Measurements from ENCODE around the gene DIABLO. TPM values are rescaled to one million over a fixed set of nuclear protein-coding genes. Genes with fewer than 3 reads are reported as not detected.
"Not testable (repeated sequence)": the region's sequence is repeated elsewhere in the genome, so short reads cannot be mapped to it uniquely, and the experiment has no call there.

The DIABLO gene
- polyA plus RNA-seq, 1 donor, result 28.1 TPM

GRCh38 chr12:122189626-122190475 is 36.0 kb downstream of the DIABLO start:
- no peak for DNase-seq

DNA sequence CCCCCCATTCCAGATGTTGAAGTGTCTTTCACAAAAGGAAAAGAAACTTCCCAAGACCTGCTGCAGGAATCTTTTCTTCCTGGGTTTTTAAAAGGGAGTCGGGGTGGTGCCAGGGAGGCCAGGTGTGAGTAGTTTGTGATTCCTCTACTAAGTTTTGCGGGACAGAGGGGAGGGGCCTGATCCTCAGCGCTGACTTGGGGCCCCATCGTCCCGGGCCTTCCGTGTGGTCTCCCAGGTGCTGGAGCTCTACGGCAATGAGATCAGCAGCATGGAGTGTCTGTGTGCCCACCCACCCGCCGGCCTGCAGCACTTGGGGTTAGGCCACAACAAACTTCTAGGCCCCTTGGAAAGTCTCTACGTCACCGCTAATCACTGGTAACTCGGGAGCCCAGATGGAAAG is 38.4 kb downstream of the DIABLO start:
- DNase-seq, result no peak

GRCh38 chr12:122185494-122186082 is 40.3 kb downstream of the DIABLO start:
- DNase-seq, result no peak

DNA sequence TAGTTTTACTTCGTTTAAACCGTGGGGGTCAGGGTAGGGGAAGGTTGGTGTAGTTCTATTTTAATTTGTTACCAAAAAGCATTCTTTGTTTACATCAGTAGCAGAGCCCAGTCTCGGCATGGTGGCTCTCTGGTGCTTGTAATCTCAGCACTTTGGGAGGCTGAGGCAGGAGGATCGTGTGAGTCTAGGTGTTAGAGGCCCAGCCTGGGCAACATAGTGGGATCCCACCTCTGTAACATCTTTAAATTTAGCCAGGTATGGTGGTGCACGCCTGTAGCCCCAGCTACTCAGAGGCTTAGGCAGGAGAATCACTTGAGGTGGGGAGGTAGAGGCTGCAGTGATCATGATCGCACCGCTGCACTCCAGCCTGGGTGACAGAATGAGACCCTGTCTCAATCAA is 40.8 kb downstream of the DIABLO start:
- DNase-seq, result no peak

DNA sequence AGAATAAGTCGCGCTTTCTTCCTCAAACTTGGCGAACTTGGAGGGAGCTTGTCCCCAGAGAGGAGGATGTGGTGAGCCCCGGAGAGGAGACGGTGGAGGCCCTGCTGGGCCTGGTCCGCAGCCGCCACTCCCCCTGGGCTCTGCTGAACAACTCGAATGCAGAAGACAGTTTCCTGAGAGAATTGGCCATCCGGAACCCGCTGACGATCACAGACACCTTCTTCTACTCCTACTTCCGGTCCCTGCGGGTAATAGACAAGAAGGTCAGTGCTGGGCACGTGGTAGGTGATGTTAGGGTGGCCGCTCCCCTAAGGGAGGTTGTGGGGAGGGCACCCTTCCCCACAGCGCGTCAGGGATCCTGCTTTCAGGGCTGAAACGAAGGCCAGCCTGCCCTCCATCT is 41.3 kb downstream of the DIABLO start:
- DNase-seq, result no peak

- DNase-seq, result no peak
Measured at GRCh38 chr12:122183588-122183940, 42.3 kb downstream of the DIABLO start.

DNA sequence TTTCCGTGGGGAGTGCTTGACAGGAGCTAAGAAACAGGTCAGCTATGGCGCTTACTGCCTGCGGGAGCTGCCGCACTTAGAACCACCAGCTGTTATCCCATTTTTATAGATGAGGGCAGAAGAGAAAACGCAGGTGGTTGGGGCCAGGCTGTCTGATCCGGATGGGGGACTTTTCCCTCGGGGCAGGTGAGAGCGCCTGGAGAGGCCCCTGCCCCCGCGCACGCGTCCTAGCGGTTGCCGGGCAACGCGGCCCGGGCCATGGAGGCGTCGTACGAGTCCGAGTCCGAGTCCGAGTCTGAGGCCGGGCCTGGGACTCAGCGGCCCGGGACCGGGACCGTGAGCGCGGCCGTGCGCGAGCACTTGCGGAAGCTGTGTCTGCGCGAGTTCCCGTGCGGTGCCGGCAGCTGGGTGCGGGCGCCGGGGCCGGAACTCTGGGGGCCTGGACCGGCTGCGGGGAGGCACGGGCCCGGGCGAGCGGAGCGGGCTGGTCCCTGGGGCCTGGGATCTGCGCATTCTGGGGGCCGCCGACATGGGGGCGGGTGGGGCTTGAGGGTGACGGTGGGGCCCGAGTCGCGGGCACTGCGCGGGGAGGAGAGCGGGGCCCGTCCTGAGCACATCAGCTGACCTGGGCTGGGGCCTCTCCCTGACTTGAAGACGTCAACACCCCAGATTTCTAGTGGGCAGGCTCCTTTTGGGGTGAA is 42.8 kb downstream of the DIABLO start, which contains the start of gene LRRC43:
Gene LRRC43, plus strand, starts transcription at position 237 of the 701 bp plus-strand sequence. Its CDS starts 22 bp downstream, at position 259.
- DNase-seq, result peak; percentile 28

DNA sequence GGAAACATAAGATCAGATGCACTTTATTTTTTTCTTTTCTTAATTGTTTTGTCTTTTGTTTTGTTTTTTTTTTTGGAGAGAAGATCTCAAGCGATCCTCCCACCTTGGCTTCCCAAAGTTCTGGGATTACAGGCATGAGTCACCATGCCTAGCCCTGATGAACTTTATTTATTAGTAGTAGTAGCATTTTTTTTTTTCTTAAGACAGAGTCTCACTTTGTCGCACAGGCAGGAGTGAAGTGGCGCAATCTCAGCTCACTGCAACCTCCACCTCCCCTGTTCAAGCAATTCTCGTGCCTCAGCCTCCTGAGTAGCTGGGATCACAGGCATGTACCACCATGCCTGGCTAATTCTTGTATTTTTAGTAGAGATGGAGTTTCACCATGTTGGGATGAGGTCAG is 49.4 kb downstream of the DIABLO start:
- DNase-seq, result not testable (repeated sequence)

DNA sequence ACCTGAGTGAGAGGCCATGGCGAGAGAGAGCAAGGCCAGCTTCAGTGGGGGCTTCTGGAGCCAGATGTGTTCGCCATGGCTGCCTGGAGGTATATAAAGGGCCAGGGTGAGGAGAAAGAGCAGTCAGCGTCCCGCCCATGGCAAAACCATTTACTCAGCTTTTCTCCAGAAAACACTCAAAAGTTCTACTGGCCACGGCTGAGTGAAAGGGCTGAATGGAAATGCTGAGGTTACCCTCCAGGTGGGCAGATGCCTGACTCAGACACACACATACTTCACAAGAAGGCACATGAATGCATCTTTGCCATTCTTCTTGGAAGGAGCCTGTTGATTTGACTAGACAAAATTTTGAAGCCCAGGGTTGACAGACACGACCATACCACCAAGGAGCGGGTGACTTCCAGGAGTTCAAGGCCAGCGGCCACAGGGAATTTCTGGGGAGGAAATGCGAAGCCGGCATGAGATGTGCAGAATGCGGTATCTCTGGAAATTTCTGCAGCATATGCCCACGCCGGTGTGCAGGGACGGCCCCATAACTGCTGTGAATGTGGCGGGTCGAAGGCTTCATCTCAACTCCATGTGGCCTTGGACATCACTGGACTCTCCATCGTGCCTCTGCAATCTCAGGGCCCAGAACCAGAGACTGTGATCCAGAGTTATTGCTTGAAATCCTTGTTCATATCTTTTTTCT is 51.6 kb downstream of the DIABLO start, which contains the start of gene IL31:
Gene IL31, minus strand, starts transcription at position 67 of the 691 bp plus-strand sequence. Its CDS starts 49 bp downstream, at position 18.
- DNase-seq, result no peak

DNA sequence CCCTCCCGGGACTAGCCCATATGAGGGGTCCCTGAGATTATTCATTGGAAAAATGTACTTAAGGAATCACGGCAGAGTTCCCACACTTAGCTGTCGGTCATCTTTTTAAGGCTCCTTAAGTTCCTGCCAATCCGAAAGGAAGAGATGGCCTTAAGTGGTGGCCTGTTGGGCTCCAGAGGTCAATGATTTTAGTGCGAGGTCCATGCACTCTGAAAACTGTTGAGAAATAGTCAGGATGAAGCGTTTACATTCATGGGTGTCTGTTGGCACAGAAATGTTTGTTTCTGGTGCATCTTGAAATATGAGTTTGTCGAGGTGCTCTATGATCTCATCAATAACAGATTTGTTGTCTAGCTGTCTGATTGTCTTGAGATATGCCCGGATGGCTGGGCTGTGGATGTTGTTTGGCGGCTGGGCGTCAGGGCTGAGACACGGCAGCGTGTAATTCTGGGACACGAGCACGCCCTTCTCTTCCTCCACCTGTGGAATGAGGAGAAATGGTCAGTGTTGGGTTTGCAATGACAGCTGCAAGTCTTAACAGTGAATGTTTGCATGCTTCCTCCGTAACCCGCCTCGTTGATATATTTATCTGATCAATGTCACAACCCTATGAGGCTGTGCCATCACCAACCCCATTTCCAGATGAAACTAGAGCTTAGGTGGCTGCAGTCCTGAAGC is 53.5 kb downstream of the DIABLO start:
- DNase-seq, result no peak

GRCh38 chr12:122171399-122171798 is 54.5 kb downstream of the DIABLO start:
- DNase-seq, result no peak

GRCh38 chr12:122168492-122168891 is 57.4 kb downstream of the DIABLO start:
- DNase-seq, result no peak

- DNase-seq, result no peak
Measured at GRCh38 chr12:122167356-122167925, 58.4 kb downstream of the DIABLO start.

- no peak for DNase-seq
Measured at GRCh38 chr12:122166422-122167349, 59.2 kb downstream of the DIABLO start.

- no peak for DNase-seq
Measured at GRCh38 chr12:122162976-122163375, 62.9 kb downstream of the DIABLO start.

GRCh38 chr12:122161682-122162081 is 64.2 kb downstream of the DIABLO start:
- DNase-seq, result no peak

GRCh38 chr12:122160761-122161160 is 65.1 kb downstream of the DIABLO start:
- DNase-seq, result no peak

GRCh38 chr12:122159882-122160281 is 66.0 kb downstream of the DIABLO start:
- DNase-seq, result no peak

GRCh38 chr12:122158700-122159285 is 67.1 kb downstream of the DIABLO start:
- no peak for DNase-seq
